Glutamatergic neuron (in vitro differentiated cells): ENCODE data around the gene CTSA. TPM values are rescaled to one million over a fixed set of nuclear protein-coding genes. Genes with fewer than 3 reads are reported as not detected.

Experiments
- DNase-seq: peaks from one replicate; pipeline ENCODE4 v3.0.0; 2022
- H3K27ac Mint-ChIP-seq: one replicate; pipeline ENCODE4 v1.8.0; 2020; ENCODE audit warnings: mild to moderate bottlenecking, mixed read lengths, inconsistent platforms; ENCODE audit not compliant: unreplicated experiment
- H3K27me3 Mint-ChIP-seq: one replicate; pipeline ENCODE4 v1.8.0; 2020; ENCODE audit warnings: mild to moderate bottlenecking, moderate library complexity, mixed read lengths, inconsistent platforms; ENCODE audit not compliant: unreplicated experiment
- H3K36me3 Mint-ChIP-seq: one replicate; pipeline ENCODE4 v1.8.0; 2020; ENCODE audit warnings: mild to moderate bottlenecking, mixed read lengths, inconsistent platforms; ENCODE audit not compliant: unreplicated experiment
- H3K4me1 Mint-ChIP-seq: one replicate; pipeline ENCODE4 v1.8.0; 2020; ENCODE audit warnings: mild to moderate bottlenecking, low read depth, mixed read lengths, inconsistent platforms; ENCODE audit not compliant: unreplicated experiment
- H3K4me3 Mint-ChIP-seq: one replicate; pipeline ENCODE4 v1.8.0; 2020; ENCODE audit warnings: mild to moderate bottlenecking, mixed read lengths, inconsistent platforms; ENCODE audit not compliant: unreplicated experiment
- H3K9me3 Mint-ChIP-seq: one replicate; pipeline ENCODE4 v1.8.0; 2020; ENCODE audit warnings: mild to moderate bottlenecking, moderate library complexity, mixed read lengths, inconsistent platforms; ENCODE audit not compliant: unreplicated experiment
- CTCF ChIP-seq: fragments of 200-600 bp; sonication (generic); IDR thresholded peaks from one replicate; pipeline ENCODE4 v1.5.0; 2021; ENCODE audit not compliant: partially characterized antibody, unreplicated experiment
- total RNA-seq: library from RNA; stranded (reverse); fragmentation: NEBNext Ultra II Directional; extraction: Animal tissue kit (Norgen Biotek cat#: 25700); gene quantifications from one replicate; pipeline ENCODE4 v1.2.1, GENCODE V29; 2021; ENCODE audit not compliant: unreplicated experiment

Gene CTSA
- total RNA-seq, 1 donor from 2014 or later: 63.7 TPM

- Mint-ChIP-seq H3K4me1 (peaks cover 17% of the 10 kb centered on the region), H3K36me3 (no peaks in the 10 kb centered on the region), H3K27ac (peak overlapping the region; percentile 95), H3K4me3 (no peak overlapping the region), H3K27me3 (peaks cover 3% of the 10 kb centered on the region), H3K9me3 (peaks cover 3% of the 10 kb centered on the region)
- DNase-seq: no peak
- no peak for TF ChIP-seq CTCF
Observed at GRCh38 chr20:45918779-45919537, 27.8 kb downstream of the CTSA start.

- Mint-ChIP-seq H3K27ac (peak overlapping the region; percentile 19), H3K9me3 (peaks cover 3% of the 10 kb centered on the region), H3K4me1 (peaks cover 20% of the 10 kb centered on the region), H3K36me3 (no peaks in the 10 kb centered on the region), H3K27me3 (peaks cover 3% of the 10 kb centered on the region), H3K4me3 (peak overlapping the region; percentile 31)
- no peak for TF ChIP-seq CTCF
- no peak for DNase-seq
Observed at GRCh38 chr20:45919542-45920399, 28.6 kb downstream of the CTSA start.

GRCh38 chr20:45920462-45921336, 29.6 kb downstream of the CTSA start:
- H3K4me1 Mint-ChIP-seq: peaks cover 20% of the 10 kb centered on the region
- H3K27me3 Mint-ChIP-seq: peaks cover 3% of the 10 kb centered on the region
- H3K27ac Mint-ChIP-seq: peak overlapping the region; percentile 19
- no peak overlapping the region for H3K4me3 Mint-ChIP-seq
- no peaks in the 10 kb centered on the region for H3K36me3 Mint-ChIP-seq
- no peak for TF ChIP-seq CTCF
- no peak for DNase-seq
- H3K9me3 Mint-ChIP-seq: peaks cover 3% of the 10 kb centered on the region

- H3K4me3 Mint-ChIP-seq: peak overlapping the region; percentile 22
- no peaks in the 10 kb centered on the region for H3K36me3 Mint-ChIP-seq
- DNase-seq: no peak
- H3K9me3 Mint-ChIP-seq: peaks cover 3% of the 10 kb centered on the region
- no peak overlapping the region for H3K27ac Mint-ChIP-seq
- TF ChIP-seq CTCF: no peak
- H3K27me3 Mint-ChIP-seq: peaks cover 3% of the 10 kb centered on the region
- H3K4me1 Mint-ChIP-seq: peaks cover 20% of the 10 kb centered on the region
Observed at GRCh38 chr20:45921337-45922189, 30.4 kb downstream of the CTSA start.
